Tibial nerve (tissue), 4 donors: ENCODE measurements around the gene SH3BP2. TPM values are rescaled to one million over a fixed set of nuclear protein-coding genes. Genes with fewer than 3 reads are reported as not detected.

ENCODE experiments used
- DNase-seq, 2 donors: peaks; one replicate each; pipeline ENCODE4 v3.0.0-alpha.2; 2019; ENCODE audit warnings: low spot score in 2 of 2
- H3K27ac ChIP-seq, 4 donors: fragments of 200-600 bp; sonication (generic) in 3 of 4; one replicate each; pipeline ENCODE4 v1.5.1; 2017 to 2019; ENCODE audit warnings: mild to moderate bottlenecking in 1 of 4
- H3K27me3 ChIP-seq, 2 donors: fragments of 200-600 bp; sonication (generic) in 1 of 2; one replicate each; pipeline versions ENCODE4 v1.5.1 to v1.6.0; 2017 to 2019
- H3K36me3 ChIP-seq, 3 donors: fragments of 200-600 bp; sonication (generic); one replicate each; pipeline ENCODE4 v1.5.1; 2018 to 2019
- H3K4me1 ChIP-seq, 4 donors: fragments of 200-600 bp; sonication (generic) in 3 of 4; one replicate each; pipeline ENCODE4 v1.5.1; 2017 to 2019
- H3K4me3 ChIP-seq, 4 donors: fragments of 200-600 bp; sonication (generic) in 3 of 4; one replicate each; pipeline ENCODE4 v1.5.1; 2017 to 2019; ENCODE audit warnings: mild to moderate bottlenecking in 1 of 4, moderate library complexity in 1 of 4
- H3K9me3 ChIP-seq, 4 donors: fragments of 200-600 bp; sonication (generic) in 3 of 4; one replicate each; pipeline ENCODE4 v1.5.1; 2017 to 2019
- EP300 ChIP-seq, 2 donors: sonication (generic); formaldehyde crosslinking; IDR thresholded peaks; one replicate each; pipeline ENCODE4 v1.6.1; 2017; ENCODE audit warnings: antibody characterized with exemption in 2 of 2, mild to moderate bottlenecking in 1 of 2
- POLR2A ChIP-seq, 2 donors: fragments of 450-650 bp; IDR thresholded peaks; one replicate each; pipeline ENCODE4 v1.6.1; 2017; ENCODE audit warnings: antibody characterized with exemption in 2 of 2, mild to moderate bottlenecking in 2 of 2, moderate library complexity in 2 of 2
- WGBS, 2 donors: methylation state at CpG; one replicate each; pipeline ENCODE4 v1.1.5; 2018; 5-methylcytosine and 5-hydroxymethylcytosine counted together
- total RNA-seq, 4 donors: library from RNA; depleted of rRNA; stranded (reverse); fragments of >200 nt; gene quantifications; one replicate each; pipeline ENCODE4 v1.1.0, GENCODE V29; 2016
- TF ChIP-seq, protein P1 (sequence below), 5 experiments: fragments of 200-600 bp in 3 of 5; fragments of 450-650 bp in 2 of 5; sonication (generic) in 3 of 5; IDR thresholded peaks; one replicate each; pipeline ENCODE4 v1.5.1; 2016 to 2019; ENCODE audit warnings: antibody characterized with exemption in 5 of 5, mild to moderate bottlenecking in 3 of 5, moderate library complexity in 2 of 5

Gene SH3BP2
- total RNA-seq, 4 donors from 2014 or later, result 70.5 to 161 (median 77.8) TPM

DNA sequence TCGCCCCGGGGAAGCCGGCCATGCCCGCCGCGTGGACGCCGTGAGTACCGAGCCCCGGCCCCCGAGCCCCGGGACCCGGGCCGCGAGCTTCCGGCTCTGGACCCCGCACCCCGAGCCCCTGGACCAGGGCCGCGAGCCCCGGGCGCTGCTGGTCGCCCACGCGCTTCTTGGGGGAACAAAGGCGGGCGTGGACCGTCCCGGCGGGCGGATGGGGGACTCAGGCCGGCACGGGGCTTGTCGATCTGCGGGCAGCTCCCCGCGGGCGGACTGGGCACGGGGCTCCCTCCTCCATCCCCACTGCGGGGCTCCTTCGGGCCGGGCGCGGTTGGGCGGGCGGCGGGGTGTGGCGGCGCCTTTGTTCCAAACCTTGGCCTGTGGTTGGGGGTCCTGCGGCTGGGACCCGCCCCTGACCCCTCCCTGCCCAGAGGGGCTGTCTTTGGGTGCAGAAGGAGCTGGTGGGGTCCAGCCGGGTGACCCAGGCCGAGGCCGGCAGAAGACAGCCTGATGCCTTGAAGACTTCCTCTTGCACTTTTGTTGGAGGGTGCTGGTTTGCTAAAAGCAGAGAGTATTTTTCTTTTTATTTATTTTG lies 25.6 kb downstream of the SH3BP2 start:
- Histone ChIP-seq H3K27ac (peak overlapping the region; percentile 73 to 85 (median 75)), H3K27me3 (no peaks in the 10 kb centered on the region), H3K4me1 (peaks cover 0 to 57% (median 14%) of the 10 kb centered on the region in 4 donors), H3K4me3 (peak overlapping the region; percentile 37 to 66 (median 52)), H3K9me3 (peaks cover 0 to 11% (median 0%) of the 10 kb centered on the region in 4 donors), H3K36me3 (peaks cover 0 to 66% (median 0%) of the 10 kb centered on the region in 3 donors)
- no peak for DNase-seq
- WGBS, 2 donors, result 2 to 7% methylated on average over 21 to 32 of the region's 54 CpGs
- no peak for TF ChIP-seq POLR2A (IDR thresholded peaks at IDR 0.05)
- TF ChIP-seq, protein P1, sequence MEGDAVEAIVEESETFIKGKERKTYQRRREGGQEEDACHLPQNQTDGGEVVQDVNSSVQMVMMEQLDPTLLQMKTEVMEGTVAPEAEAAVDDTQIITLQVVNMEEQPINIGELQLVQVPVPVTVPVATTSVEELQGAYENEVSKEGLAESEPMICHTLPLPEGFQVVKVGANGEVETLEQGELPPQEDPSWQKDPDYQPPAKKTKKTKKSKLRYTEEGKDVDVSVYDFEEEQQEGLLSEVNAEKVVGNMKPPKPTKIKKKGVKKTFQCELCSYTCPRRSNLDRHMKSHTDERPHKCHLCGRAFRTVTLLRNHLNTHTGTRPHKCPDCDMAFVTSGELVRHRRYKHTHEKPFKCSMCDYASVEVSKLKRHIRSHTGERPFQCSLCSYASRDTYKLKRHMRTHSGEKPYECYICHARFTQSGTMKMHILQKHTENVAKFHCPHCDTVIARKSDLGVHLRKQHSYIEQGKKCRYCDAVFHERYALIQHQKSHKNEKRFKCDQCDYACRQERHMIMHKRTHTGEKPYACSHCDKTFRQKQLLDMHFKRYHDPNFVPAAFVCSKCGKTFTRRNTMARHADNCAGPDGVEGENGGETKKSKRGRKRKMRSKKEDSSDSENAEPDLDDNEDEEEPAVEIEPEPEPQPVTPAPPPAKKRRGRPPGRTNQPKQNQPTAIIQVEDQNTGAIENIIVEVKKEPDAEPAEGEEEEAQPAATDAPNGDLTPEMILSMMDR (IDR thresholded peaks at IDR 0.05), result no peak
- no peak for TF ChIP-seq EP300 (IDR thresholded peaks at IDR 0.05)

DNA sequence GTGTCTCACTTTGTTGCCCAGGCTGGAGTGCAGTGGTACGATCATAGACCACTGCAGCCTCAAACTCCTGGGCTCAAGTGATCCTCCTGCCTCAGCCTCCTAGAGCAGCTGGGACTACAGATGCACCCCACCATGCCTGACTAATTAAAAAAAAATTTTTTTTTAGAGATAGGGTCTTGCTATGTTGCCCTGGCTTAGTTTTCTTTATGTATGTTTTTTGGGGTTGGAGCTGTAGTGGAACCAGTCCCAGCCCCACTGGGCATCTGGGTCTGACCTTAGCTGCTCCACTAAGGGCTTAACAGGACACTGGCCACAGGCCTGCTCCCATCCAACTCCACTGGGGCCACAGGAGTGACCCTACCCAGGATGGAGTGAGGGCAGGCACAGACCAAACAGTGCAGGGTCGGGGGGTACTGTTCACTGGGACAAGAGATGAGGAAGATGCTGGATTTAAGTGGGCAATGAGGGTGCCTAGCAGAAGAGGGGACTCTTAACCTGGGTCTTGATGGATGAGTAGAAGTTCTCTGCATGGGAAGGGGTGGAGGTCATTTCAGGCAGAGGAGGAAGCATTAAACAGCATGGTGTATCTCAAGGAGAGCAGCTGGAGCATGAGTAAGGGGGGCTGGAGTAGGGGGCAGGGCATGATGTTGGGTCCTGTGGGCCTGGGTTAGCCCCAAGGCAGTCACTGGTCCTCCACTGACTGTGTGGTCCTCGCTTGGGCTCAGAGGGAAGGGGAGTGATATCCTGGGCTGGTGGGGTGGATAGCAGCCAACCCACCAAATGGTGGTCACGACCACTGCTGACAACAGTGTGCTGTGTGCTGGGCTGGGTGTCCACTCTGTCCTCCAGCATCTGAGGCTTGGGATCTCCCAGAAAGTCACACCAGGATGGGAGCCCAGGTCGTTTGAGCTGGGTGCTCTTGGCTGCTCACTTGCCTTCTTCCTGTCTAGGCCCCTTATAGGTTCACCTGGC lies 26.6 kb downstream of the SH3BP2 start:
- Histone ChIP-seq H3K27me3 (no peaks in the 10 kb centered on the region), H3K27ac (peak overlapping the region in 3 of 4 donors; percentile 73 to 85 (median 75)), H3K4me1 (peaks cover 0 to 56% (median 13%) of the 10 kb centered on the region in 4 donors), H3K4me3 (no peak overlapping the region), H3K9me3 (peaks cover 0 to 11% (median 0%) of the 10 kb centered on the region in 4 donors), H3K36me3 (peaks cover 0 to 67% (median 5%) of the 10 kb centered on the region in 3 donors)
- TF ChIP-seq POLR2A (IDR thresholded peaks at IDR 0.05), result no peak
- TF ChIP-seq EP300 (IDR thresholded peaks at IDR 0.05), result no peak
- TF ChIP-seq, protein P1 (IDR thresholded peaks at IDR 0.05), result no peak
- 77 to 80% methylated on average over 4 to 5 of the region's 5 CpGs for WGBS, 2 donors
- DNase-seq, result no peak

GRCh38 chr4:2820216-2820982 lies 27.5 kb downstream of the SH3BP2 start:
- 85 to 89% methylated on average over 12 of the region's 13 CpGs for WGBS, 2 donors
- no peak for DNase-seq
- Histone ChIP-seq H3K36me3 (peaks cover 0 to 67% (median 9%) of the 10 kb centered on the region in 3 donors), H3K9me3 (peaks cover 0 to 11% (median 0%) of the 10 kb centered on the region in 4 donors), H3K4me1 (peaks cover 0 to 58% (median 12%) of the 10 kb centered on the region in 4 donors), H3K4me3 (no peak overlapping the region), H3K27ac (peak overlapping the region in 1 of 4 donors; percentile 85), H3K27me3 (no peaks in the 10 kb centered on the region)
- TF ChIP-seq POLR2A (IDR thresholded peaks at IDR 0.05), result no peak
- TF ChIP-seq, protein P1 (IDR thresholded peaks at IDR 0.05), result no peak
- no peak for TF ChIP-seq EP300 (IDR thresholded peaks at IDR 0.05)

DNA sequence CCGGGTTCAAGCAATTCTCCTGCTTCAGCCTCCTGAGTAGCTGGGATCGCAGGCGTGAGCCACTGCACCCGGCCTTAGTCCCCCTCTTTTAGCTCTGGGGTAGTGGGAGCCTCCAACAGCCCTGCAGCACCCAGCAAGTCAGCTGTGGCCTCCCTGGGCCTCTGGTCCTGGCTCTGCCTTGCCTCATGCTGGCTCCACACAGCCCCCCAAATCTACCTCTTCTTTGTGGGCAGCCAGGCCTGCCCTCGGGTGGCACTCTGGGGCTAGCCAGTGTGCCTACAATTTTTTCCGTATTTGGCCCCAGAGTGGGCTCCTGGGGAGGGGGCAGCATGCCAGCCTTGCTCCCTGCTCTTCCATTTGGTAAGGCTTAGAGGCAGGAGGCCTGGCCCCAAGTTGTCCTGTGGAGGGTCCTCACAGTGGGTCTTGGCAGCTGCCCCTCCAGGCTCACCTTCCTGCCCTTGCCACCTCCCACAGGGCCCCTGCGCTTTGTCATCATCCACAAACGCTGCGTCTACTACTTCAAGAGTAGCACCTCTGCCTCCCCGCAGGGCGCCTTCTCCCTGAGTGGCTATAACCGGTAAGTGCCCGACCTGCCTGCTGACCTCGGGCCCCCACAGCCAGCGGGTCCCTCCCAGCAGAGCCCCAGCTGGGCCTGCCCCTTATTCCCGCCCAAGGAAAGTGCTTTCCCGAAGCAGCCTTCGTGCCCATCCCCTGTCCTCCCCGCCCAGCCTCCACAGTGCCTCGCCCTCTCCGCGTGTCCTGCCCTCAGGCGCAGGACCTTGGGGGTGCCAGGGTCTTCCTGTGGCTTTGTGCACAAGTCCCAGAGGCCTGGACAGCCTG lies 29.8 kb downstream of the SH3BP2 start:
- H3K27ac ChIP-seq, result no peak overlapping the region
- H3K4me3 ChIP-seq, result no peak overlapping the region
- WGBS, 2 donors, result 90 to 91% methylated on average over 23 of the region's 23 CpGs
- H3K4me1 ChIP-seq, result peaks cover 0 to 47% (median 7%) of the 10 kb centered on the region in 4 donors
- H3K27me3 ChIP-seq, result no peaks in the 10 kb centered on the region
- no peak for DNase-seq
- peaks cover 0 to 75% (median 9%) of the 10 kb centered on the region in 3 donors for H3K36me3 ChIP-seq
- H3K9me3 ChIP-seq, result no peaks in the 10 kb centered on the region
- TF ChIP-seq, protein P1 (IDR thresholded peaks at IDR 0.05), result no peak
- TF ChIP-seq POLR2A (IDR thresholded peaks at IDR 0.05) (no peak), EP300 (IDR thresholded peaks at IDR 0.05) (no peak)
